Measurements from ENCODE around the gene FBRS. TPM values are rescaled to one million over a fixed set of nuclear protein-coding genes. Genes with fewer than 3 reads are reported as not detected.

The FBRS gene
- total and polyA plus RNA-seq, 2 of the 13 experiments (the other 11 are each of a cell fraction or from before 2014, with no cell fraction given) = 13.7 to 16.2 TPM

DNA sequence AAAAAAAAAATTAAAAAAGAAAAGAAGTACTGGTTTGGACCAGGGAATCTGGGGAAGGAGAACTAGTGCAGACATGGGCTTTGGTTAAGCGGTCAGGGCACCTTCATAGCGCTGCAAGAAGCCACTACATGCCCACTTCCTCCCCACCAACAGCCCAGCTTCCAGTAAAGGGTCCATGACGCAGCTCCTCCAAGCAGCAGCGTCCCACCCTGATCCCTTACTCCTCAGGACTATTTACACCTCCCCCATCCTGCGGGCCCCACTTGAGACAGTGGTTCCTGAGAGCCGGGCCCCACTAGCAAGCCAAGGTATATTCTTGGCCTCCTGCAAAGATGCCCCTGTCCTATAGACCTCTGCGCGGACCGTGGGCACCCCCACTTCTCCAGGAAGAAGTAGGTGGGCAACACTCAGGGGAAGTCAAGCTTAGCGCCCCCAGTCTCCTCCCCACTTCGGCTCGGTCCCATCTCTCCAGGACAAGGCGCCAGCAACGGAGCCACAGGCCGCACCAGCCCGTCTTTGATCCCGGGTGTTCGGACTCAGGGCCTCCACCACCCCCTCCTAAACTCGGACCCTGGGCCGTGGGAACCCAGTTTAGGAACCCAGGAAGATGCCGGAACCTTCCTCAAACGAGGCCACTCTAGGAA is 8.4 kb upstream of the FBRS start:
- POLR2A ChIA-PET = interaction anchor here (0.6 to 2.1 kb wide), 10 partner anchors 8 to 268 kb away, joined by 3 to 18 read pairs (median 4); partner anchors contain the start of genes FBRS and ZNF689
- no TSS peak for BruUV-seq (replicated peaks)
- no peak for ATAC-seq
- Histone ChIP-seq H3K27me3 (ENCODE audit: control insufficient read depth in 1 of 2, insufficient read depth in 2 of 2, low read length in 2 of 2) (no peaks in the 10 kb centered on the region; a peak in 1 of 5 replicates), H3K27ac (ENCODE audit: extremely low read length, insufficient read depth, low read length) (peak overlapping the region; percentile 88), H3K4me1 (ENCODE audit: insufficient read depth, low read length) (peaks cover 25% of the 10 kb centered on the region), H3K4me2 (ENCODE audit: low read depth, low read length) (peak overlapping the region; percentile 34), H3K4me3 (replicated peaks in 1 of 3; ENCODE audit: insufficient read depth in 1 of 3, low read depth in 2 of 3, low read length in 3 of 3) (no peak overlapping the region), H2AFZ (ENCODE audit: low read length) (peak overlapping the region; percentile 45), H4K20me1 (ENCODE audit: insufficient read depth, low read length) (no peaks in the 10 kb centered on the region), H3K36me3 (replicated peaks in 1 of 2; ENCODE audit: control insufficient read depth in 1 of 2, insufficient read depth in 2 of 2, low read length in 2 of 2) (peaks cover 1 to 17% of the 10 kb centered on the region in 2 experiments; a peak in 4 of 5 replicates), H3K9ac (ENCODE audit: insufficient read depth, low read depth, low read length) (no peak overlapping the region), H3K79me2 (ENCODE audit: insufficient read depth, low read length) (peaks cover 5% of the 10 kb centered on the region), H3K9me3 (ENCODE audit: low read length) (no peaks in the 10 kb centered on the region)
- DNase-seq (ENCODE audit: low spot score) = no peak
- intact Hi-C loops (cut with micrococcal nuclease; ENCODE audit: unreplicated experiment) (loop anchor here (2.0 to 10.0 kb wide), 4 partner anchors 15 to 565 kb away; partner anchors contain the start of gene ZNF768), in situ Hi-C loops (cut with HindIII; ENCODE audit: extremely low pct_ligation_motif_present, low pct_unique_long_range_greater_than_20kb) (loop anchor here (25.0 kb wide), 2 partner anchors 563 to 838 kb away; partner anchors contain the start of genes MAZ, MVP, PAGR1 and PPP4C)
- CTCF ChIA-PET (ENCODE audit: low intra/inter-chr PET ratio, low total read pairs) = no interaction called here
- no peak for FAIRE-seq
- 93% methylated on average over 22 of the region's 22 CpGs for WGBS (ENCODE audit: low lambda C conversion rate)
- TF ChIP-seq EP300 (IDR thresholded peaks at IDR 0.05; ENCODE audit: low read depth in 2 of 2, low read length in 2 of 2) (no peak), EP300 (CRISPR knock-in tag; IDR thresholded peaks at IDR 0.05; ENCODE audit: borderline replicate concordance) (peak; percentile 6; the same call in 1 of the 2 replicates), MEF2D (CRISPR knock-in tag; IDR thresholded peaks at IDR 0.05) (no peak), ZNF577 (CRISPR knock-in tag; IDR thresholded peaks at IDR 0.05; ENCODE audit: borderline replicate concordance, low read depth) (no peak), ZNF232 (CRISPR knock-in tag; IDR thresholded peaks at IDR 0.05; ENCODE audit: borderline replicate concordance) (0 out of 2 replicates have a peak, but pooled peaks have one; percentile 0), TBP (CRISPR knock-in tag; IDR thresholded peaks at IDR 0.05) (no peak), ZFP90 (CRISPR knock-in tag; IDR thresholded peaks at IDR 0.05; ENCODE audit: borderline replicate concordance) (peak; percentile 49; the same call in 1 of the 2 replicates), ZNF605 (CRISPR knock-in tag; IDR thresholded peaks at IDR 0.05) (no peak), NFYB (CRISPR knock-in tag; IDR thresholded peaks at IDR 0.05) (no peak), HNF4A (CRISPR knock-in tag; IDR thresholded peaks at IDR 0.05) (no peak), ARHGAP35 (CRISPR knock-in tag; IDR thresholded peaks at IDR 0.05; ENCODE audit: borderline replicate concordance) (peak; percentile 52; the same call in 1 of the 2 replicates), ISX (CRISPR knock-in tag; conservative IDR thresholded peaks at IDR 0.05) (no peak), ZNF883 (CRISPR knock-in tag; IDR thresholded peaks at IDR 0.05; ENCODE audit: not compliant biosample characterization) (peak; percentile 58), DR1 (CRISPR knock-in tag; IDR thresholded peaks at IDR 0.05) (0 out of 2 replicates have a peak, but pooled peaks have one; percentile 30), ATF7 (IDR thresholded peaks at IDR 0.05) (no peak), ATF7 (CRISPR knock-in tag; IDR thresholded peaks at IDR 0.05) (no peak), PRPF4 (IDR thresholded peaks at IDR 0.05; ENCODE audit: low read depth, low read length, poor library complexity, severe bottlenecking) (peak; percentile 100), AHR (CRISPR knock-in tag; IDR thresholded peaks at IDR 0.05) (0 out of 2 replicates have a peak, but pooled peaks have one; percentile 21), HDAC1 (CRISPR knock-in tag; IDR thresholded peaks at IDR 0.05) (no peak)
- TF ChIP-seq, protein P1, sequence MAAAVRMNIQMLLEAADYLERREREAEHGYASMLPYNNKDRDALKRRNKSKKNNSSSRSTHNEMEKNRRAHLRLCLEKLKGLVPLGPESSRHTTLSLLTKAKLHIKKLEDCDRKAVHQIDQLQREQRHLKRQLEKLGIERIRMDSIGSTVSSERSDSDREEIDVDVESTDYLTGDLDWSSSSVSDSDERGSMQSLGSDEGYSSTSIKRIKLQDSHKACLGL (CRISPR knock-in tag; IDR thresholded peaks at IDR 0.05) = peak; percentile 16; the same call in 1 of the 2 replicates
- TF ChIP-seq, protein P2, sequence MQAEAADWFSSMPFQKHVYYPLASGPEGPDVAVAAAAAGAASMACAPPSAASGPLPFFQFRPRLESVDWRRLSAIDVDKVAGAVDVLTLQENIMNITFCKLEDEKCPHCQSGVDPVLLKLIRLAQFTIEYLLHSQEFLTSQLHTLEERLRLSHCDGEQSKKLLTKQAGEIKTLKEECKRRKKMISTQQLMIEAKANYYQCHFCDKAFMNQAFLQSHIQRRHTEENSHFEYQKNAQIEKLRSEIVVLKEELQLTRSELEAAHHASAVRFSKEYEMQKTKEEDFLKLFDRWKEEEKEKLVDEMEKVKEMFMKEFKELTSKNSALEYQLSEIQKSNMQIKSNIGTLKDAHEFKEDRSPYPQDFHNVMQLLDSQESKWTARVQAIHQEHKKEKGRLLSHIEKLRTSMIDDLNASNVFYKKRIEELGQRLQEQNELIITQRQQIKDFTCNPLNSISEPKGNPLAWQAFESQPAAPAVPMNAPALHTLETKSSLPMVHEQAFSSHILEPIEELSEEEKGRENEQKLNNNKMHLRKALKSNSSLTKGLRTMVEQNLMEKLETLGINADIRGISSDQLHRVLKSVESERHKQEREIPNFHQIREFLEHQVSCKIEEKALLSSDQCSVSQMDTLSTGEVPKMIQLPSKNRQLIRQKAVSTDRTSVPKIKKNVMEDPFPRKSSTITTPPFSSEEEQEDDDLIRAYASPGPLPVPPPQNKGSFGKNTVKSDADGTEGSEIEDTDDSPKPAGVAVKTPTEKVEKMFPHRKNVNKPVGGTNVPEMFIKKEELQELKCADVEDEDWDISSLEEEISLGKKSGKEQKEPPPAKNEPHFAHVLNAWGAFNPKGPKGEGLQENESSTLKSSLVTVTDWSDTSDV (CRISPR knock-in tag; IDR thresholded peaks at IDR 0.05) = 0 out of 2 replicates have a peak, but pooled peaks have one; percentile 26
